C4-2B (cell line): ENCODE results near the gene PARP1.
A peak's percentile ranks its signal among the peaks of the same experiment; 100 is the strongest.

Source experiments
- ZFX ChIP-seq: fragments of 450-650 bp; IDR thresholded peaks from 2 replicates; pipeline ENCODE4 v1.6.1; 2017
- TF ChIP-seq, protein P1 (sequence below): fragments of 450-650 bp; conservative IDR thresholded peaks from 2 replicates; pipeline ENCODE4 v1.5.1; 2017; ENCODE audit warnings: mild to moderate bottlenecking

DNA sequence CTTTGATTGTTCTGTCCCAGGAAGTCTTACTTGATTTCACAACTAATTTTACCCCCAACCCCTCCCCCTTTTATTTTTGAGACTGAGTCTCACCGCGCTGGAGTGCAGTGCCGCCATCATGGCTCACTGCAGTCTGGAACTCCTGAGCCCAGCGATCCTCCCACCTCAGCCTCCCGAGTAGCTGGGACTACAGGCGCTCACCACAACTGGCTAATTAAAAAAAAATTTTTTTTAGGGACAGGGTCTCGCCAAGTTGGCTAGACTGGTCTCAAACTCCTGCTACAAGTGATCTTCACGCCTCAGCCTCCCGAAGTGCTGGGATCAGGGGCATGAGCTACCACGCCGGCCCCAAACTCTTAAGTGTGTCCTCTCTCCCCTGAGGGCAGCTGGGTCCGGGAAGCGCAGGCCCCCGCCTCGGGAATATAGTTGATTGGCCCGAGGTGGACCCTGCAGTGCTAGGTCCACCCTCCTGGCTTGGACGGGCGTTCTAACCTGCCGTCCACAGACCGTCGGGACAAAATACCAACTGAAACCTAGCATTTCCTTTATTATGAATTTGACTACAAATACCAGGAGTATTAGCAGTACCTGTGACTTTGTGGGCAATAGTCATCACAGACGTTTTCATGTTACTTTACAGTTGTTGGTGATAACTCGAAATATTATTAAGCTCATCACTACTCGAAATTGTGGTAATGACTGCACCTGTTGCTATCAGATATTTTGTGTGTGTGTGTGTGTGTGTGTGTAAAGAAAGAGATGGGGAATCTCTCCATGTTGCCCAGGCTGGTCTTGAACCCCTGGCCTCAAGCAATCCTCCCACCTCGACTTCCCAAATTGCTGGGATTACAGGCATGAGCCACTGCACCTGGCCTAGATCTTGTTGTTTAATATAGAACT lies 642 bp upstream of the PARP1 start:
- TF ChIP-seq ZFX = no peak
- TF ChIP-seq, protein P1, sequence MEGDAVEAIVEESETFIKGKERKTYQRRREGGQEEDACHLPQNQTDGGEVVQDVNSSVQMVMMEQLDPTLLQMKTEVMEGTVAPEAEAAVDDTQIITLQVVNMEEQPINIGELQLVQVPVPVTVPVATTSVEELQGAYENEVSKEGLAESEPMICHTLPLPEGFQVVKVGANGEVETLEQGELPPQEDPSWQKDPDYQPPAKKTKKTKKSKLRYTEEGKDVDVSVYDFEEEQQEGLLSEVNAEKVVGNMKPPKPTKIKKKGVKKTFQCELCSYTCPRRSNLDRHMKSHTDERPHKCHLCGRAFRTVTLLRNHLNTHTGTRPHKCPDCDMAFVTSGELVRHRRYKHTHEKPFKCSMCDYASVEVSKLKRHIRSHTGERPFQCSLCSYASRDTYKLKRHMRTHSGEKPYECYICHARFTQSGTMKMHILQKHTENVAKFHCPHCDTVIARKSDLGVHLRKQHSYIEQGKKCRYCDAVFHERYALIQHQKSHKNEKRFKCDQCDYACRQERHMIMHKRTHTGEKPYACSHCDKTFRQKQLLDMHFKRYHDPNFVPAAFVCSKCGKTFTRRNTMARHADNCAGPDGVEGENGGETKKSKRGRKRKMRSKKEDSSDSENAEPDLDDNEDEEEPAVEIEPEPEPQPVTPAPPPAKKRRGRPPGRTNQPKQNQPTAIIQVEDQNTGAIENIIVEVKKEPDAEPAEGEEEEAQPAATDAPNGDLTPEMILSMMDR = peak; percentile 69
